B cell (primary cell): ENCODE results near the gene HS3ST1. TPM values are rescaled to one million over a fixed set of nuclear protein-coding genes. Genes with fewer than 3 reads are reported as not detected.

ENCODE experiments used
- ATAC-seq: fragments of 200-7000 bp; cut with Tn5 transposase; one replicate; pipeline ENCODE4 v1.10.0; 2021; ENCODE audit warnings: low read depth, mild to moderate bottlenecking, moderate number of reproducible peaks, moderate library complexity
- CTCF ChIA-PET: fragments of 350-600 bp; sonication (Branson Sonifier 250); formaldehyde crosslinking; loops from one replicate; lab custom pipeline; 2021; ENCODE audit warnings: antibody characterized with exemption, inconsistent platforms; lab: Charles Lee
- POLR2A ChIA-PET: fragments of 350-600 bp; sonication (Branson Sonifier 250); formaldehyde crosslinking; loops from one replicate; lab custom pipeline; 2021; ENCODE audit warnings: antibody characterized with exemption; lab: Charles Lee
- DNase-seq: peaks from one replicate; pipeline ENCODE4 v3.0.0; 2013
- H2AFZ ChIP-seq: 2 replicates; pipeline ENCODE4 v1.6.1; 2012; ENCODE audit warnings: mild to moderate bottlenecking, low read depth, low read length; ENCODE audit not compliant: insufficient read depth, poor library complexity, severe bottlenecking
- H3K27ac ChIP-seq, 2 donors: 1 replicate in 1 of 2; 2 replicates in 1 of 2; pipeline ENCODE4 v1.5.1; 2012 to 2013; ENCODE audit warnings: low read length in 2 of 2, mild to moderate bottlenecking in 2 of 2, moderate library complexity in 1 of 2
- H3K27me3 ChIP-seq, 4 experiments: fragments of 200-600 bp in 1 of 4; sonication (generic) in 1 of 4; replicated peaks in 1 of 4; 1 replicate in 2 of 4; 2 replicates in 2 of 4; pipeline versions ENCODE4 v1.6.1 to v1.7.0; 2013 to 2016; ENCODE audit warnings: low read length in 3 of 4, mild to moderate bottlenecking in 2 of 4, mixed read lengths in 1 of 4, moderate library complexity in 1 of 4; ENCODE audit not compliant: insufficient read depth in 4 of 4, control insufficient read depth in 3 of 4; ENCODE audit errors: control extremely low read depth in 1 of 4
- H3K36me3 ChIP-seq, 2 experiments: replicated peaks in 1 of 2; 1 replicate in 1 of 2; 2 replicates in 1 of 2; pipeline versions ENCODE4 v1.6.1 to v1.7.1; 2013; ENCODE audit warnings: low read length in 1 of 2; ENCODE audit not compliant: insufficient read depth in 2 of 2, control insufficient read depth in 1 of 2; ENCODE audit errors: control extremely low read depth in 1 of 2, extremely low read depth in 1 of 2
- H3K4me1 ChIP-seq, 2 donors: fragments of 200-600 bp in 1 of 2; sonication (generic) in 1 of 2; 1 replicate in 1 of 2; 2 replicates in 1 of 2; pipeline versions ENCODE4 v1.5.1 to v1.6.1; 2013 to 2017; ENCODE audit warnings: low read length in 2 of 2; ENCODE audit not compliant: control insufficient read depth in 2 of 2, insufficient read depth in 2 of 2
- H3K4me2 ChIP-seq: replicated peaks from 2 replicates; pipeline ENCODE3; 2012; ENCODE audit warnings: mild to moderate bottlenecking, low read depth, low read length; ENCODE audit not compliant: poor library complexity, severe bottlenecking
- H3K4me3 ChIP-seq, 5 experiments: fragments of 200-600 bp in 1 of 5; sonication (generic) in 1 of 5; 1 replicate in 3 of 5; 2 replicates in 2 of 5; pipeline versions ENCODE4 v1.5.1 to v1.7.0; 2011 to 2016; ENCODE audit warnings: low read length in 4 of 5, mild to moderate bottlenecking in 4 of 5, low read depth in 2 of 5, control low read depth in 1 of 5, moderate library complexity in 1 of 5; ENCODE audit not compliant: insufficient read depth in 1 of 5; ENCODE audit errors: control extremely low read depth in 1 of 5, extremely low read depth in 1 of 5
- H3K79me2 ChIP-seq: fragments of 200-600 bp; sonication (generic); one replicate; pipeline ENCODE4 v1.6.0; 2016; ENCODE audit warnings: low read length; ENCODE audit not compliant: control insufficient read depth, insufficient read depth
- H3K9ac ChIP-seq: fragments of 200-600 bp; sonication (generic); 2 replicates; pipeline ENCODE4 v1.6.1; 2017; ENCODE audit warnings: mild to moderate bottlenecking, low read length, moderate library complexity
- H3K9me3 ChIP-seq, 3 donors: one replicate each; pipeline versions ENCODE4 v1.6.1 to v1.7.1; 2013; ENCODE audit warnings: low read length in 2 of 3; ENCODE audit not compliant: control insufficient read depth in 2 of 3, insufficient read depth in 1 of 3; ENCODE audit errors: control extremely low read depth in 1 of 3
- H4K20me1 ChIP-seq: 2 replicates; pipeline ENCODE4 v1.6.0; 2012; ENCODE audit warnings: mild to moderate bottlenecking, low read length; ENCODE audit not compliant: insufficient read depth, control insufficient read depth, poor library complexity, severe bottlenecking
- H3K27ac Mint-ChIP-seq: one replicate; pipeline ENCODE4 v1.8.0; 2021; ENCODE audit warnings: mixed read lengths
- H3K27me3 Mint-ChIP-seq: one replicate; pipeline ENCODE4 v1.8.0; 2021; ENCODE audit warnings: mixed read lengths
- H3K4me1 Mint-ChIP-seq: one replicate; pipeline ENCODE4 v1.8.0; 2021; ENCODE audit warnings: mixed read lengths
- H3K4me3 Mint-ChIP-seq: one replicate; pipeline ENCODE4 v1.8.0; 2021; ENCODE audit warnings: mixed read lengths
- H3K9me3 Mint-ChIP-seq: one replicate; pipeline ENCODE4 v1.8.0; 2022; ENCODE audit warnings: mixed read lengths; ENCODE audit not compliant: insufficient read depth
- CTCF ChIP-seq: fragments of 200-600 bp; IDR thresholded peaks from one replicate; pipeline ENCODE4 v1.8.0; 2022; ENCODE audit warnings: antibody characterized with exemption, mild to moderate bottlenecking
- EZH2 ChIP-seq: IDR thresholded peaks from 2 replicates; pipeline ENCODE4 v1.6.1; 2012; ENCODE audit warnings: borderline replicate concordance, low read depth, mild to moderate bottlenecking, moderate library complexity, low read length; ENCODE audit not compliant: insufficient read depth, poor library complexity, severe bottlenecking
- WGBS: methylation state at CpG from one replicate; pipeline ENCODE4 v1.1.5; 2013; ENCODE audit warnings: missing lambda C conversion rate; ENCODE audit not compliant: insufficient coverage; 5-methylcytosine and 5-hydroxymethylcytosine counted together
- intact Hi-C: fragments of 100-400 bp; cut with micrococcal nuclease; formaldehyde crosslinking; loops from one replicate; pipeline ENCODE4 v1.10.0; 2022
- polyA plus RNA-seq: library from polyadenylated mRNA; depleted of rRNA; stranded (reverse); fragments of >200 nt; gene quantifications from 2 replicates; pipeline ENCODE4 v1.2.3, GENCODE V29; 2012
- total RNA-seq, 2 donors: library from RNA; stranded (reverse); fragments of 120-200 nt in 1 of 2; gene quantifications; 1 replicate in 1 of 2; 2 replicates in 1 of 2; pipeline versions ENCODE4 v1.2.3 to v1.2.4, GENCODE V29; 2013 to 2022

The HS3ST1 gene
- total and polyA plus RNA-seq, 2 donors (not counting 1 experiment from before 2014, with no cell fraction given) = 4.3 to 17.7 TPM

- TF ChIP-seq EZH2 (no peak), CTCF (no peak)
These were observed 41.8 kb upstream of the HS3ST1 start for GRCh38 chr4:11470438-11471045.

More at GRCh38 chr4:11470438-11471045, 41.8 kb upstream of the HS3ST1 start:
- ATAC-seq (peak; percentile 16), DNase-seq (peak; percentile 39)
- no peaks in the 10 kb centered on the region for H3K27me3 ChIP-seq
- intact Hi-C loops = loop anchor here (2.0 to 5.0 kb wide), 4 partner anchors 34 to 1353 kb away; partner anchors contain the start of genes HS3ST1 and WDR1
- ChIA-PET CTCF (interaction anchor here (0.9 to 1.9 kb wide), 4 partner anchors 35 to 47 kb away, joined by 3 to 8 read pairs (median 4); partner anchors contain the start of gene HS3ST1), POLR2A (interaction anchor here (0.8 kb wide), 1 partner anchor 42 kb away, joined by 3 read pairs; the partner anchor contains the start of gene HS3ST1)
- peak overlapping the region; percentile 72 for H3K4me2 ChIP-seq
- peak overlapping the region; percentile 74 to 81 for H3K27ac ChIP-seq
- H3K9me3 ChIP-seq = peaks cover 0 to 2% (median 0%) of the 10 kb centered on the region in 3 donors
- 17% methylated on average over 2 of the region's 4 CpGs for WGBS
- peaks cover 47% of the 10 kb centered on the region for H3K4me1 Mint-ChIP-seq
- H3K27me3 Mint-ChIP-seq = no peaks in the 10 kb centered on the region
- peak overlapping the region in 1 of 5 experiments; percentile 59 for H3K4me3 ChIP-seq
- H3K79me2 ChIP-seq = no peaks in the 10 kb centered on the region
- H2AFZ ChIP-seq = peak overlapping the region; percentile 31
- no peaks in the 10 kb centered on the region for H3K36me3 ChIP-seq
- H3K9me3 Mint-ChIP-seq = no peaks in the 10 kb centered on the region
- H3K4me3 Mint-ChIP-seq = peak overlapping the region; percentile 72
- peak overlapping the region; percentile 8 for H3K9ac ChIP-seq
- peaks cover 39 to 42% of the 10 kb centered on the region in 2 donors for H3K4me1 ChIP-seq
- peak overlapping the region; percentile 96 for H3K27ac Mint-ChIP-seq
- no peaks in the 10 kb centered on the region for H4K20me1 ChIP-seq
